Loucy (cell line): Measurements from ENCODE around the gene KRTAP9-9.

ENCODE experiments used
- CTCF ChIP-seq: fragments of 200-600 bp; sonication (generic); conservative IDR thresholded peaks from 2 replicates; pipeline ENCODE4 v1.5.1; 2014; ENCODE audit warnings: mild to moderate bottlenecking, antibody characterized with exemption, low read length
- EZH2phosphoT487 ChIP-seq: fragments of 200-600 bp; IDR thresholded peaks from 2 replicates; pipeline ENCODE4 v1.6.1; 2018; ENCODE audit warnings: antibody characterized with exemption, mild to moderate bottlenecking, moderate library complexity, borderline replicate concordance

- TF ChIP-seq CTCF, result no peak
- no peak for TF ChIP-seq EZH2phosphoT487
Measured at GRCh38 chr17:41263212-41263611, 8.0 kb downstream of the KRTAP9-9 start.
